NB4 (cell line): Measurements from ENCODE around the gene CFAP57.

Experiments
- MYC ChIP-seq: IDR thresholded peaks from 2 replicates; pipeline ENCODE4 v1.6.1; 2011; ENCODE audit warnings: low read depth, low read length
- POLR2A ChIP-seq: IDR thresholded peaks from 2 replicates; pipeline ENCODE4 v1.6.1; 2011; ENCODE audit warnings: mild to moderate bottlenecking; ENCODE audit not compliant: insufficient read length; ENCODE audit errors: extremely low read depth
- TF ChIP-seq, protein P1 (sequence below): IDR thresholded peaks from one replicate; pipeline ENCODE4 v1.5.1; 2012; ENCODE audit warnings: low read depth, low read length
- TF ChIP-seq, protein P2 (sequence below): IDR thresholded peaks from 2 replicates; pipeline ENCODE4 v1.6.1; 2011; ENCODE audit warnings: low read depth, low read length

DNA sequence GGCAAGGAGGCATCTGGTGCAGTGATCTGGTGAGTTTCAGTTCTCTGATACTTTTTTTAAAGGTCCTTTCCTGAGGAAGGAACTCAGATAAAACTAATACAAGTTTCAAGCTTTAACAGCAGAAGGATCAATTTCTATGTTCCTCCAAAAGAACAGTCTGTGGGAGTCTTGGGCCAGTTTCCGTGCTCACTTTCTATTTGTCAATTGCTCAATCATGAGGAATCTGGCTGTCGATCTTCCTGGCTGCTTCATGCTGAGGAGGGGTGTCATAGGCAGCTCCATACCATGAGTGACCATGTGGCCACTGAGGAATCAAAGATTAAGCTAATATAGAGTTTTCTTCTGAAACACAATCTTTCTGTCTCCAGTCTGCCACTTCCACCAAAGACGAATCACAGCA is 86.2 kb downstream of the CFAP57 start:
- TF ChIP-seq, protein P1, sequence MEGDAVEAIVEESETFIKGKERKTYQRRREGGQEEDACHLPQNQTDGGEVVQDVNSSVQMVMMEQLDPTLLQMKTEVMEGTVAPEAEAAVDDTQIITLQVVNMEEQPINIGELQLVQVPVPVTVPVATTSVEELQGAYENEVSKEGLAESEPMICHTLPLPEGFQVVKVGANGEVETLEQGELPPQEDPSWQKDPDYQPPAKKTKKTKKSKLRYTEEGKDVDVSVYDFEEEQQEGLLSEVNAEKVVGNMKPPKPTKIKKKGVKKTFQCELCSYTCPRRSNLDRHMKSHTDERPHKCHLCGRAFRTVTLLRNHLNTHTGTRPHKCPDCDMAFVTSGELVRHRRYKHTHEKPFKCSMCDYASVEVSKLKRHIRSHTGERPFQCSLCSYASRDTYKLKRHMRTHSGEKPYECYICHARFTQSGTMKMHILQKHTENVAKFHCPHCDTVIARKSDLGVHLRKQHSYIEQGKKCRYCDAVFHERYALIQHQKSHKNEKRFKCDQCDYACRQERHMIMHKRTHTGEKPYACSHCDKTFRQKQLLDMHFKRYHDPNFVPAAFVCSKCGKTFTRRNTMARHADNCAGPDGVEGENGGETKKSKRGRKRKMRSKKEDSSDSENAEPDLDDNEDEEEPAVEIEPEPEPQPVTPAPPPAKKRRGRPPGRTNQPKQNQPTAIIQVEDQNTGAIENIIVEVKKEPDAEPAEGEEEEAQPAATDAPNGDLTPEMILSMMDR = no peak
- TF ChIP-seq POLR2A (no peak), MYC (no peak)
- TF ChIP-seq, protein P2, sequence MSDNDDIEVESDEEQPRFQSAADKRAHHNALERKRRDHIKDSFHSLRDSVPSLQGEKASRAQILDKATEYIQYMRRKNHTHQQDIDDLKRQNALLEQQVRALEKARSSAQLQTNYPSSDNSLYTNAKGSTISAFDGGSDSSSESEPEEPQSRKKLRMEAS = no peak
